ENCODE data around the gene MACROD1.
A peak's percentile ranks its signal among the peaks of the same experiment; 100 is the strongest.

Gene MACROD1

GRCh38 chr11:64192434-64192833 lies 26.5 kb upstream of the MACROD1 start:
- CTCF ChIA-PET, result interaction anchor here (1.4 to 12.0 kb wide), 3 partner anchors 14 to 112 kb away, joined by 3 to 121 read pairs (median 7); partner anchors contain the start of gene FERMT3
- POLR2A ChIA-PET, result no interaction called here
- TF ChIP-seq, protein P1, sequence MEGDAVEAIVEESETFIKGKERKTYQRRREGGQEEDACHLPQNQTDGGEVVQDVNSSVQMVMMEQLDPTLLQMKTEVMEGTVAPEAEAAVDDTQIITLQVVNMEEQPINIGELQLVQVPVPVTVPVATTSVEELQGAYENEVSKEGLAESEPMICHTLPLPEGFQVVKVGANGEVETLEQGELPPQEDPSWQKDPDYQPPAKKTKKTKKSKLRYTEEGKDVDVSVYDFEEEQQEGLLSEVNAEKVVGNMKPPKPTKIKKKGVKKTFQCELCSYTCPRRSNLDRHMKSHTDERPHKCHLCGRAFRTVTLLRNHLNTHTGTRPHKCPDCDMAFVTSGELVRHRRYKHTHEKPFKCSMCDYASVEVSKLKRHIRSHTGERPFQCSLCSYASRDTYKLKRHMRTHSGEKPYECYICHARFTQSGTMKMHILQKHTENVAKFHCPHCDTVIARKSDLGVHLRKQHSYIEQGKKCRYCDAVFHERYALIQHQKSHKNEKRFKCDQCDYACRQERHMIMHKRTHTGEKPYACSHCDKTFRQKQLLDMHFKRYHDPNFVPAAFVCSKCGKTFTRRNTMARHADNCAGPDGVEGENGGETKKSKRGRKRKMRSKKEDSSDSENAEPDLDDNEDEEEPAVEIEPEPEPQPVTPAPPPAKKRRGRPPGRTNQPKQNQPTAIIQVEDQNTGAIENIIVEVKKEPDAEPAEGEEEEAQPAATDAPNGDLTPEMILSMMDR (IDR thresholded peaks at IDR 0.05; ENCODE audit: insufficient read depth, low read length, missing control alignments), result no peak

GRCh38 chr11:64186492-64187165 lies 20.7 kb upstream of the MACROD1 start:
- POLR2A ChIA-PET, result interaction anchor here (0.6 to 2.3 kb wide), 9 partner anchors 13 to 168 kb away, joined by 3 to 10 read pairs (median 5); partner anchors contain the start of genes ESRRA and PLCB3
- no peak overlapping the region for H3K4me3 ChIP-seq (ENCODE audit: low read depth, low read length)
- CTCF ChIA-PET, result interaction anchor here (1.2 to 12.0 kb wide), 8 partner anchors 9 to 118 kb away, joined by 3 to 121 read pairs (median 6); partner anchors contain the start of genes FERMT3 and PLCB3
- TF ChIP-seq, protein P1 (IDR thresholded peaks at IDR 0.05; ENCODE audit: insufficient read depth, low read length, missing control alignments), result no peak
- DNase-seq (ENCODE audit: low read depth, low spot score), result no peak

More at GRCh38 chr11:64192434-64192833, 26.5 kb upstream of the MACROD1 start:
- H3K4me3 ChIP-seq (ENCODE audit: low read depth, low read length), result no peak overlapping the region
- no peak for DNase-seq (ENCODE audit: low read depth, low spot score)

GRCh38 chr11:64185693-64186491 lies 20.0 kb upstream of the MACROD1 start, which contains the start of gene STIP1:
TSS of gene STIP1 (plus strand) at chr11:64186171. CDS start at chr11:64186262, 91 bp downstream.
- TF ChIP-seq, protein P1 (IDR thresholded peaks at IDR 0.05; ENCODE audit: insufficient read depth, low read length, missing control alignments), result peak; percentile 69
- ChIA-PET POLR2A (interaction anchor here (0.6 to 2.3 kb wide), 17 partner anchors 10 to 1345 kb away, joined by 3 to 10 read pairs (median 4); partner anchors contain the start of genes DNAJC4, ESRRA, NUDT22 and PLCB3), CTCF (interaction anchor here (1.2 to 12.0 kb wide), 10 partner anchors 10 to 185 kb away, joined by 3 to 121 read pairs (median 6); partner anchors contain the start of genes FERMT3 and PLCB3)
- DNase-seq (ENCODE audit: low read depth, low spot score), result peak; percentile 100
- peak within 1 kb of the TSS; percentile 71 for H3K4me3 ChIP-seq (ENCODE audit: low read depth, low read length)

- peak overlapping the region; percentile 71 for H3K4me3 ChIP-seq (ENCODE audit: low read depth, low read length)
- TF ChIP-seq, protein P1 (IDR thresholded peaks at IDR 0.05; ENCODE audit: insufficient read depth, low read length, missing control alignments), result peak; percentile 66
- DNase-seq (ENCODE audit: low read depth, low spot score), result no peak
- ChIA-PET POLR2A (interaction anchor here (0.6 to 2.3 kb wide), 19 partner anchors 10 to 1344 kb away, joined by 3 to 10 read pairs (median 4); partner anchors contain the start of genes COX8A, DNAJC4, ESRRA and NUDT22), CTCF (interaction anchor here (0.6 to 12.0 kb wide), 13 partner anchors 9 to 418 kb away, joined by 3 to 121 read pairs (median 5); partner anchors contain the start of genes FERMT3 and PLCB3)
These were observed 19.3 kb upstream of the MACROD1 start for GRCh38 chr11:64185175-64185692.

DNA sequence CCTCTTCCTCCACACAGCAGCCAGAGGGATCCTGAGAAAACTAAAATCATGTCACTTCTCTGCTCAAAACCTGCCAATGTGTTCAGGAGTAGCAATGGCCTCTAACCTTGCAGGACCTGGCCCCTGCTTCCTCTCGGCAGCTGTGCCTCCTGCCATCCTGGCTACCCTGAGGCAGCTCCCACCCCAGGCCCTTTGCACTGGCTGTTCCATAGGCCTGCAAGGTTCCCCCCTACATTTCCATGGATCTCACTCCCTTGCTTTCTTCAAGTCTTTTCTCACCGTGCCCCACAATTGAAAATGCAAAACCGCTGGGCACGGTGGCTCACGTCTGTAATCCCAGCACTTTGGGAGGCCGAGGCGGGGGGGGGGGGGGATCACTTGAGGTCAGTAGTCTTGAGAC lies 18.0 kb upstream of the MACROD1 start:
- POLR2A ChIA-PET, result no interaction called here

More for the DNA sequence above, 18.0 kb upstream of the MACROD1 start:
- DNase-seq (ENCODE audit: low read depth, low spot score), result no peak
- CTCF ChIA-PET, result interaction anchor here (0.7 to 12.0 kb wide), 6 partner anchors 12 to 183 kb away, joined by 3 to 121 read pairs (median 18); partner anchors contain the start of gene FERMT3
- TF ChIP-seq, protein P1 (IDR thresholded peaks at IDR 0.05; ENCODE audit: insufficient read depth, low read length, missing control alignments), result no peak
- no peak overlapping the region for H3K4me3 ChIP-seq (ENCODE audit: low read depth, low read length)
